GM12878 (cell line): ENCODE measurements around the gene CXXC5. TPM values are rescaled to one million over a fixed set of nuclear protein-coding genes. Genes with fewer than 3 reads are reported as not detected.

Experiments used
- CBFB ChIP-seq: IDR thresholded peaks from 2 replicates; pipeline ENCODE4 v1.6.1; 2016; ENCODE audit warnings: antibody characterized with exemption, low read depth
- CREM ChIP-seq: IDR thresholded peaks from 2 replicates; pipeline ENCODE4 v1.6.1; 2014; ENCODE audit warnings: antibody characterized with exemption, low read depth
- FOXK2 ChIP-seq: fragments of 450-650 bp; IDR thresholded peaks from 2 replicates; pipeline ENCODE4 v1.6.1; 2017; ENCODE audit warnings: mild to moderate bottlenecking, moderate library complexity
- HDAC6 ChIP-seq: fragments of 200-600 bp; sonication (generic); IDR thresholded peaks from one replicate; pipeline ENCODE4 v1.8.0; 2017; ENCODE audit warnings: antibody characterized with exemption; ENCODE audit not compliant: unreplicated experiment
- LARP7 ChIP-seq: fragments of 450-650 bp; IDR thresholded peaks from 2 replicates; pipeline ENCODE4 v1.6.1; 2017; ENCODE audit warnings: mild to moderate bottlenecking
- NFXL1 ChIP-seq: fragments of 450-650 bp; IDR thresholded peaks from 2 replicates; pipeline ENCODE4 v1.6.1; 2017; ENCODE audit warnings: antibody characterized with exemption, mild to moderate bottlenecking, borderline replicate concordance
- PKNOX1 ChIP-seq: fragments of 450-650 bp; IDR thresholded peaks from 2 replicates; pipeline ENCODE4 v1.6.1; 2016; ENCODE audit warnings: mild to moderate bottlenecking
- PML ChIP-seq: IDR thresholded peaks from 2 replicates; pipeline ENCODE4 v1.6.1; 2012; ENCODE audit warnings: low read length, inconsistent platforms
- SKIL ChIP-seq: fragments of 450-650 bp; IDR thresholded peaks from 2 replicates; pipeline ENCODE4 v1.6.1; 2017; ENCODE audit warnings: mild to moderate bottlenecking, low read depth, inconsistent platforms; ENCODE audit not compliant: poor library complexity, severe bottlenecking
- SPI1 ChIP-seq: IDR thresholded peaks from 2 replicates; pipeline ENCODE4 v1.6.1; 2011; ENCODE audit warnings: low read depth, mild to moderate bottlenecking, low read length, moderate library complexity, borderline replicate concordance; ENCODE audit not compliant: insufficient read depth
- SREBF1 ChIP-seq: IDR thresholded peaks from 2 replicates; pipeline ENCODE4 v1.6.1; 2012; ENCODE audit warnings: mild to moderate bottlenecking, low read length
- USF1 ChIP-seq: IDR thresholded peaks from 2 replicates; pipeline ENCODE4 v1.6.1; 2011; ENCODE audit warnings: borderline replicate concordance, low read depth, mild to moderate bottlenecking, moderate library complexity, mixed read lengths, low read length; ENCODE audit not compliant: insufficient read depth; ENCODE audit errors: extremely low read length
- YBX1 ChIP-seq: fragments of 450-650 bp; IDR thresholded peaks from 2 replicates; pipeline ENCODE4 v1.6.1; 2016; ENCODE audit warnings: antibody characterized with exemption
- ZBTB40 ChIP-seq: fragments of 450-650 bp; IDR thresholded peaks from 2 replicates; pipeline ENCODE4 v1.6.1; 2016; ENCODE audit warnings: mild to moderate bottlenecking, moderate library complexity, borderline replicate concordance
- ZNF687 ChIP-seq: fragments of 450-650 bp; IDR thresholded peaks from 2 replicates; pipeline ENCODE4 v1.6.1; 2017; ENCODE audit warnings: mild to moderate bottlenecking, moderate library complexity
- ZSCAN29 ChIP-seq: fragments of 450-650 bp; IDR thresholded peaks from 2 replicates; pipeline ENCODE4 v1.6.1; 2017; ENCODE audit warnings: mild to moderate bottlenecking, moderate library complexity
- polyA plus RNA-seq, 11 experiments: library from polyadenylated mRNA; depleted of rRNA in 4 of 11; unstranded in 6 of 11; stranded (reverse) in 5 of 11; fragments of >200 nt; fragmentation: Nextera tagmentation in 4 of 11; fragmentation: Illumina TruSeq in 1 of 11; extraction: Ambion mirVana in 4 of 11; extraction: Trizol in 1 of 11; gene quantifications; 1 replicate in 1 of 11; 2 replicates in 10 of 11; pipeline versions ENCODE4 v1.2.1 to v1.2.3, GENCODE V29; 2011 to 2016; ENCODE audit warnings: inconsistent platforms in 2 of 11, missing spikeins in 2 of 11, low read depth in 1 of 11
- total RNA-seq, 4 experiments: library from RNA; depleted of rRNA in 3 of 4; stranded (reverse); fragments of >200 nt in 3 of 4; fragmentation: Illumina TruSeq in 1 of 4; extraction: Trizol in 1 of 4; gene quantifications; 2 replicates each; pipeline versions ENCODE4 v1.2.1 to v1.2.3, GENCODE V29; 2013 to 2021

The CXXC5 gene
- total and polyA plus RNA-seq, 10 of the 15 experiments (the other 5 are each of a cell fraction or from before 2014, with no cell fraction given), result 1.8 to 90.8 (median 40.7) TPM

- no peak for TF ChIP-seq NFXL1
- no peak for TF ChIP-seq PKNOX1
- no peak for TF ChIP-seq ZBTB40
- no peak for TF ChIP-seq HDAC6
- no peak for TF ChIP-seq CREM
- no peak for TF ChIP-seq YBX1
- TF ChIP-seq ZNF687, result peak; percentile 95
- TF ChIP-seq SPI1, result no peak
- TF ChIP-seq ZSCAN29, result peak; percentile 89
- no peak for TF ChIP-seq SKIL
- no peak for TF ChIP-seq CBFB
- peak; percentile 44 for TF ChIP-seq USF1
- no peak for TF ChIP-seq PML
- TF ChIP-seq SREBF1, result no peak
- TF ChIP-seq LARP7, result peak; percentile 35; the same call in 1 of the 2 replicates
- no peak for TF ChIP-seq FOXK2
These were observed 62.3 kb downstream of the CXXC5 start (continued) for GRCh38 chr5:139710319-139711066.
